GM12891 (cell line): Measurements from ENCODE around the gene MAST1.

ENCODE experiments used
- POLR2A ChIP-seq: IDR thresholded peaks from 2 replicates; pipeline ENCODE4 v1.6.1; 2011; ENCODE audit warnings: low read depth, low read length, control low read depth
- TAF1 ChIP-seq: IDR thresholded peaks from 2 replicates; pipeline ENCODE4 v1.6.1; 2011; ENCODE audit warnings: low read depth, low read length, control low read depth

DNA sequence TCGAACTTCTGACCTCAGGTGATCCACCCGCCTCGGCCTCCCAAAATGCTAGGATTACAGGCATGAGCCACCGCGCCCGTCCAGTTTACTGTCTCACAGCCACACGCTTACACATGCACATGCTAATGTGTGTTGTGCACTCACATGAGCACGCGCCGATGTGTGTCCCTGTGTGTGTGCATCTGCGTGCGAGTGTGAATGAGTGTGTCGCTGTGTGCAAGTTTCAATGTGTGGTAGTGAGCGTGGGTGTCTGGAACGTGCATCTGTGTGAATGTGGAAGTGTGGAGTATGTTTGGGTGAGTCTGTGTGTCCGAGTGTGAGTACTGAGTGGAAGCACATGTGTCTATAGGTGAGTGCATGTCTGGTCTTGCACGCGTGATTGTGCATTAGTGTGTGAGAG is 4.2 kb downstream of the MAST1 start:
- TF ChIP-seq POLR2A (no peak), TAF1 (no peak)
